Measurements from ENCODE around the gene ACSF3.
"Not testable (repeated sequence)": the region's sequence is repeated elsewhere in the genome, so short reads cannot be mapped to it uniquely, and the experiment has no call there.

ACSF3 gene

GRCh38 chr16:89055894-89056555 lies 37.6 kb upstream of the ACSF3 start:
- DNase-seq (ENCODE audit: low read depth in 1 of 2, low spot score in 1 of 2), result no peak

DNA sequence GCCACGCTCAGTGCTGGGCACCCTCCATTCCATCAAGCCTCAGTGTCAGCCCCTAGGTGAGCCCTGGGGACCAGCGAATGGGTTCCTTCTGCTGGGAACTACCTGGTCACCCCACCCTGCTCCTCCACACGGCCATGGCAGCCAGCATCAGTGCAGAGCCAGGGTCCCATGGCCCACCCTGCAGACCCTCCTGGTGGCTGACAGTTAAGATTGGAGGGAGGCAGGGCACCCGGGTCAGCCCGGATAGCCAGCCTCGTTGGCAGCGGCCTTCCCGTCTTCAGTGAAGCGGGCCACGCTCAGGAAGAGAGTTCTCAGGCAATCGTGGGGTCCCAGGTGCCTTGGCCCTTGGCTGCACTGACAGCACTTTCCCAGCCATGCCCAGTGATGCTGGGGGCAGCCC lies 37.1 kb upstream of the ACSF3 start:
- DNase-seq (ENCODE audit: low read depth in 1 of 2, low spot score in 1 of 2), result no peak

DNA sequence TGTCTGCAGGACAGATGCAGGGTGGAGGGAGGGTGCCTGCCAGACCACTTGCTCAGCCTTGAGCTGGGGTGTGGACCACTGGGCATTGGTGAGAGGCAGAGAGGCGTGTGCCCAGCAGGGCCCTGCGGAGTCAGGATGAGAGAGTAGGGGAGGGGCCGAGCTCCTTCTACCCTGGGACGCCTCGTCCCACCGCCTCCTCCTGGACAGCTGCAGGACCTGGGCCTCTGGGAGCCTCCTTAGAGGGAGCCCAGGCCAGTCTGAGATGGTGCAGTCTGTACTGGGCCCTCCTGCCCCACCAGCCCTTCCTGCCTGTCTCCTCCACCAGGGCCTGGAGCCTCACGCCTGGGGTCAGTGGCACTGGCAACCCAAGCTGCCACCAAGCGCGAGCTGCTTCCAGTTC lies 35.9 kb upstream of the ACSF3 start:
- DNase-seq (ENCODE audit: low read depth in 1 of 2, low spot score in 1 of 2), result no peak

- DNase-seq (ENCODE audit: low read depth in 1 of 2, low spot score in 1 of 2), result no peak
These were observed 34.8 kb upstream of the ACSF3 start for GRCh38 chr16:89058812-89059211.

GRCh38 chr16:89060207-89060794 lies 33.4 kb upstream of the ACSF3 start:
- no peak for DNase-seq (ENCODE audit: low read depth in 1 of 2, low spot score in 1 of 2)

DNA sequence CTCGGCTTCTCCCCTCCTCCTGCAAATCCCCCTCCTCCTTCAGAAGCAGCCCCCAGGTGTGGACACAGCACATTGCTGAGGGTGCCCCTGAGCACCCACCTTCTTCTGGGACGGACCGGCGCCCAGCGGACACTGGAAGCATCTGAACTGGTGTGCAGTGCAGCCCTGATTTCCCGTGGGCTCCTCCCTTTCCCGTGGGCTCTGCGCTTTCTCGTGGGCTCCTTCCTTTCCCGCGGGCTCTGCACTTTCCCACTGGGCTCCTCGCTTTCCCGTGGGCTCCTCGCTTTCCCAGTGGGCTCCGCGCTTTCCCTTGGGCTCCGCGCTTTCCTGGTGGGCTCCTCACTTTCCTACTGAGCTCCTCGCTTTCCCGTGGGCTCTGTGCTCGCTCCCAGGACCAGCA lies 32.6 kb upstream of the ACSF3 start:
- DNase-seq (ENCODE audit: low read depth in 1 of 2, low spot score in 1 of 2), result no peak

DNA sequence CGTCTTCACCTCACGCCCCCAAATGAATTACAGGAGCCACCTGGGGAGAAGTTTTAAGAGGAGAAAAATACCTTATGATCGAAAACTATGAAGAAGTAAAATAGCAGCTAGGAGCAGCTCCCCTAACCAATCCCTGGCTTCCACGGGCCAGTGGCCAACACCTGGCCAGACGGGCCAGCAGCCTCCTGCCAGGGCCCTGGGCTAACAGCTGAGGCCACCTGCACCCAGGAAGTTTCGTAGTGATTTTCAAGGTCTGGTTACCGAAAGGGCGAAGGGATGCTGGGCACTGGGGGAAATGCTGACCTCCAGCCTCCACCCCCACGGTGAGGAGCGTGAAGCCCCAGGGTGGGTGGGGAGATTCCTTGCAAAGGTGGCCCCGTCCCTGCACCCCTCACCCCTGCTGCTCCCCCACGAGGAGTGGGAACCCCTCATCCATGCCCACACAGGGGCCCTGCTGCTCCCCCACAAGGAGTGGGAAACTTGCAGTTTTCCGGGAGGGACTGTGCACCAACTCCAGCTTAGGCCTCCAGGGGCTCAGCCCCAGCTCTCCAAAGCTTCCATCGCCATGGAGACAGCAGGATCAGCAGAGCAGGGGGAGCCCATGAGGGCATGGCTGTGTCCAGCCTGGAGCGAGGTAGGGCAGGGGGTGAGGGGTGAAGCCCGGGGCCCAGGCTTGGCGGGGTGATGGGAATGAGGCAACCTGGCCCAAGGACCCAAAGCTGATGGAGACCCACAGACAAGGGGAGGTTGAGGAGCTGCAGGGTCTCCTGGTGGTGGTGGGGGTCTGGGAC lies 31.9 kb upstream of the ACSF3 start:
- DNase-seq (ENCODE audit: low read depth in 1 of 2, low spot score in 1 of 2), result no peak

GRCh38 chr16:89062389-89063345 lies 31.0 kb upstream of the ACSF3 start:
- DNase-seq (ENCODE audit: low read depth in 1 of 2, low spot score in 1 of 2), result no peak

- no peak for DNase-seq (ENCODE audit: low read depth in 1 of 2, low spot score in 1 of 2)
These were observed 29.8 kb upstream of the ACSF3 start for GRCh38 chr16:89063768-89064320.

- no peak for DNase-seq (ENCODE audit: low read depth in 1 of 2, low spot score in 1 of 2)
These were observed 28.8 kb upstream of the ACSF3 start for GRCh38 chr16:89064606-89065457.

GRCh38 chr16:89065458-89065822 lies 28.2 kb upstream of the ACSF3 start:
- no peak for DNase-seq (ENCODE audit: low read depth in 1 of 2, low spot score in 1 of 2)

GRCh38 chr16:89066721-89067120 lies 26.9 kb upstream of the ACSF3 start:
- no peak for DNase-seq (ENCODE audit: low read depth in 1 of 2, low spot score in 1 of 2)

- DNase-seq (ENCODE audit: low read depth in 1 of 2, low spot score in 1 of 2), result no peak
These were observed 25.8 kb upstream of the ACSF3 start for GRCh38 chr16:89067677-89068443.

DNA sequence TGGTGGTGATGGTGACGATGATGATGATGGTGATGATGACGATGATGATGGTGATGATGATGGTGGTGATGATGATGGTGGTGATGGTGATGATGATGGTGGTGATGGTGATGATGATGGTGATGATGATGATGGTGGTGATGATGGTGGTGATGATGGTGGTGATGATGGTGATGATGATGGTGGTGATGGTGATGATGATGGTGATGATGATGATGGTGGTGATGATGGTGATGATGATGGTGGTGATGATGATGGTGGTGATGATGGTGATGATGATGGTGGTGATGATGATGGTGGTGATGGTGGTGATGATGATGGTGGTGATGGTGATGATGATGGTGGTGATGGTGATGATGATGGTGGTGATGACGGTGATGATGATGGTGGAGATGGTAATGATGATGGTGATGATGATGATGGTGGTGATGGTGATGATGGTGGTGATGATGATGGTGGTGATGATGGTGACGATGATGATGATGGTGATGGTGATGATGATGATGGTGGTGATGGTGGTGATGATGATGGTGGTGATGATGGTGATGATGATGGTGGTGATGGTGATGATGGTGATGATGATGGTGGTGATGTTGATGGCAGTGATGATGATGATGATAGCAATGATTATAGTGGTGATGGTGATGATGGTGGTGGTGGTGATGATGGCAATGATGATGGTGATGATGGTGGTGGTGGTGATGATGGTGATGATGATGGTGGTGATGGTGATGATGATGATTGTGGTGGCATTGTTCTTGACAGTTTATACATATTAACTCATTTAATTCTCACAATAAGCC lies 24.6 kb upstream of the ACSF3 start:
- DNase-seq (ENCODE audit: low read depth in 1 of 2, low spot score in 1 of 2), result not testable (repeated sequence)

DNA sequence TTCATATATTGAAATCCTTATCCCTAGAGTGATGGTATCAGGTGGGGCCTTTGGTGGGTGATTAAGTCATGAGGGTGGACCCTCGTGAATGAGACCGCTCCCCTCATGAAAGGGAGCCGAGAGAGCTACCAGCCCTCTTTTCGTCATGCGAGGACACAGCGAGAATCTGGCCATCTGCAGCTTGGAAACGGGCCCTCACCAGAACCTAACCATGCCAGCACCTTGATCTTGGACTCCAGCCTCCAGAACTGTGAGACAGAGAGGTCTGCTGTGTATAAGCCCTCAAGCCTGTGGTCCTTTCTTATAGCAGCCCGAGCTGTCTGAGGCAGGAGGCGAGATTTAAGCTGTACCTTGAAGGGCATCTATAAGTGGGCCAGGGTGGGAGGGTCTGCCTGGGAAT lies 23.7 kb upstream of the ACSF3 start:
- DNase-seq (ENCODE audit: low read depth in 1 of 2, low spot score in 1 of 2), result no peak

DNA sequence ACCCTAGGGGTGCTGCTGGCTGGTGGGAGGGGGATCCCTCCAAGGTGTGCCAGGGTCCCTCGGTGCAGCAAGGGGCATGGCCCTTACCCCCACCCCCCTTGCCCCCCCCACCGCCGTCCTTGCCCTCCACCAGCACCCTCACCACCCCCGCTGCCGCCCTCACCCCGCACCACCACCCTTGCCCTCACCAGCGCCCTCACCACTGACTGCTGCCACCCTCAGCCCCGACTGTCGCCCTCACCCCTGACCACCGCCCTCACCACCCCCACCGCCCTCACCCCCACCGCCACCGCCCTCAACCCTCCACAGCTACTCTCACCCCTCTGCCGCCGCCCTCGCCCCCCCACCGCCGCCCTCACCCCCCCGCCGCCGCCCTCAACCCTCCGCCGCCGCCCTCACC lies 23.1 kb upstream of the ACSF3 start:
- DNase-seq (ENCODE audit: low read depth in 1 of 2, low spot score in 1 of 2), result no peak

GRCh38 chr16:89071686-89072547 lies 21.7 kb upstream of the ACSF3 start:
- no peak for DNase-seq (ENCODE audit: low read depth in 1 of 2, low spot score in 1 of 2)

Data from activated T-helper 1 cell treated with anti-CD3 and anti-CD28 coated beads, Interleukin-2, amount 50 U/mL, for 16 hours (primary cell).